Activated T-helper 17 cell treated with anti-CD3 and anti-CD28 coated beads, Interleukin-2, amount 50 U/mL, for 72 hours (primary cell): ENCODE data around the gene COPS3. TPM values are rescaled to one million over a fixed set of nuclear protein-coding genes. Genes with fewer than 3 reads are reported as not detected.

ENCODE experiments used
- total RNA-seq, 2 donors: library from RNA; stranded (reverse); gene quantifications; one replicate each; pipeline ENCODE4 v1.2.3, GENCODE V29; 2022

The COPS3 gene
- total RNA-seq, 2 donors from 2014 or later = 63.0 to 116 TPM

Other genes starting within 250 kb of the COPS3 start
- 100 to 1,000 TPM; 204 to 207 TPM for gene MPRIP, start 238.8 kb downstream of the COPS3 start, total RNA-seq
- gene PLD6, start 74.9 kb downstream of the COPS3 start, total RNA-seq = 10 to 100 TPM; 20.6 to 24.5 TPM
- gene FLCN, start 44.1 kb downstream of the COPS3 start, total RNA-seq = 10 to 100 TPM; 30.9 to 50.6 TPM
- 1 to 10 TPM; 2.4 to 3.3 TPM for gene NT5M, start 22.1 kb upstream of the COPS3 start, total RNA-seq
- 10 to 100 TPM; 12.3 to 14.9 TPM for gene MED9, start 195.8 kb upstream of the COPS3 start, total RNA-seq
- 1 to 10 TPM; 1.3 TPM for gene RASD1, start 215.1 kb upstream of the COPS3 start, total RNA-seq